Measurements from ENCODE around the gene MLLT6.

DNA sequence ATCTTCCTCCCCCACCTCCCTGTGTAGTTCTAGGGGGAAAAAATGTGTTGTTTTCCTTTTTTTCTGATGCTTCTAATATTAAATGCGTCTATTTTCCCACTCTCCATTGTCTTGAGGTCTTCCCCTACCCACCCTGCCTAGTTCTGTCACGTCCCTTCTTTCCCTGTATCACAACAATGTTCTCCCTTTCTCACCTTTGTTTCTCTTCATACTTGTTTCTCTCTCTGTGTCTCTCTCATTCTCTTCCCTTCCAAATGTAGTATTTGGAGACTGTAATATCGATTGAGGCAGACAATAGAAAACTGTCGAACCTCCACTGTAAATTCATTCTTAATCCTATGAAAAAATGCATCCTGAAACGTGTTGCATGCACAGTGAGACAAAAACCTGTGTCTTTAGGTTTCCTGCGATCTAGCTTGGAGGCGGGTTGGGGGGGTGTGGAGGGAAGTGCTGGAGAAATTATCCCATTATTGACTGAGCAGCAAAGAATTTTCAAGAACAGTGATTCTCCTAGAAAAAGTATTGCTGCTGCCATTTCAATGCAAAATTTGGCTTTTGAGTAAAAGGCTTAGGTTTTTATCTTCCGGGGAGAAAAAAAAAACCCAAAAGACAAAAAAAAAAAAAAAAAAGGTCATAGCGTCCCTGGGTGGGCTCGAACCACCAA, 46.2 kb downstream of the MLLT6 start:
- TF ChIP-seq CTCF (conservative IDR thresholded peaks at IDR 0.05 in 1 of 2, IDR thresholded peaks at IDR 0.05 in 1 of 2; ENCODE audit: extremely low read depth in 1 of 2, insufficient read depth in 1 of 2, low read depth in 1 of 2, low read length in 2 of 2) (no peak), EZH2 (IDR thresholded peaks at IDR 0.05; ENCODE audit: borderline replicate concordance, low read length) (no peak)
